ENCODE measurements around the gene LSM3. TPM values are rescaled to one million over a fixed set of nuclear protein-coding genes. Genes with fewer than 3 reads are reported as not detected.

The LSM3 gene
- total and polyA plus RNA-seq, 9 donors, result 7.9 to 18.6 (median 10.8) TPM

GRCh38 chr3:14236902-14237301 is 58.3 kb downstream of the LSM3 start:
- intact Hi-C loops (cut with DNase I), result no loop called here
- H3K27ac ChIP-seq, result no peak overlapping the region
- TF ChIP-seq EP300 (IDR thresholded peaks at IDR 0.05), result no peak
- no peak for TF ChIP-seq POLR2A (IDR thresholded peaks at IDR 0.05)
- no peak for TF ChIP-seq CTCF (IDR thresholded peaks at IDR 0.05)

GRCh38 chr3:14237457-14237856 is 58.8 kb downstream of the LSM3 start:
- Histone ChIP-seq H3K9me3 (no peaks in the 10 kb centered on the region), H3K27ac (no peak overlapping the region), H3K27me3 (no peaks in the 10 kb centered on the region), H3K36me3 (no peaks in the 10 kb centered on the region), H3K4me1 (ENCODE audit: insufficient read depth) (peaks cover 6% of the 10 kb centered on the region), H3K4me3 (no peak overlapping the region)
- 34 to 42% (median 38%) methylated on average over 6 of the region's 6 CpGs for WGBS, 3 donors
- TF ChIP-seq EP300 (IDR thresholded peaks at IDR 0.05), result no peak
- no peak for TF ChIP-seq POLR2A (IDR thresholded peaks at IDR 0.05)
- no peak for TF ChIP-seq CTCF (IDR thresholded peaks at IDR 0.05)
- peak in 1 of 5 donors; percentile 25 for DNase-seq
- intact Hi-C loops (cut with DNase I), result no loop called here

More at GRCh38 chr3:14236902-14237301, 58.3 kb downstream of the LSM3 start:
- no peaks in the 10 kb centered on the region for H3K9me3 ChIP-seq
- WGBS, 3 donors, result 43 to 56% (median 53%) methylated on average over 3 of the region's 3 CpGs
- H3K36me3 ChIP-seq, result no peaks in the 10 kb centered on the region
- H3K4me3 ChIP-seq, result no peak overlapping the region
- H3K27me3 ChIP-seq, result no peaks in the 10 kb centered on the region
- DNase-seq, result peak in 1 of 5 donors; percentile 18
- H3K4me1 ChIP-seq (ENCODE audit: insufficient read depth), result peaks cover 6% of the 10 kb centered on the region

- no peak for TF ChIP-seq CTCF (IDR thresholded peaks at IDR 0.05)
- no peak for TF ChIP-seq POLR2A (IDR thresholded peaks at IDR 0.05)
- TF ChIP-seq EP300 (IDR thresholded peaks at IDR 0.05), result no peak
- intact Hi-C loops (cut with DNase I), result no loop called here
- Histone ChIP-seq H3K27me3 (no peaks in the 10 kb centered on the region), H3K9me3 (no peaks in the 10 kb centered on the region), H3K4me3 (no peak overlapping the region), H3K4me1 (ENCODE audit: insufficient read depth) (peaks cover 12% of the 10 kb centered on the region), H3K27ac (no peak overlapping the region), H3K36me3 (no peaks in the 10 kb centered on the region)
- peak in 1 of 5 donors; percentile 8 for DNase-seq
- 94 to 99% (median 96%) methylated on average over 7 of the region's 7 CpGs for WGBS, 3 donors
Observed at GRCh38 chr3:14238356-14238755, 59.7 kb downstream of the LSM3 start.

- Histone ChIP-seq H3K9me3 (no peaks in the 10 kb centered on the region), H3K36me3 (no peaks in the 10 kb centered on the region), H3K4me3 (no peak overlapping the region), H3K27ac (no peak overlapping the region), H3K4me1 (ENCODE audit: insufficient read depth) (peaks cover 16% of the 10 kb centered on the region), H3K27me3 (no peaks in the 10 kb centered on the region)
- intact Hi-C loops (cut with DNase I), result no loop called here
- DNase-seq, result no peak
- TF ChIP-seq EP300 (IDR thresholded peaks at IDR 0.05) (no peak), POLR2A (IDR thresholded peaks at IDR 0.05) (no peak), CTCF (IDR thresholded peaks at IDR 0.05) (no peak)
Observed at GRCh38 chr3:14238930-14239329, 60.3 kb downstream of the LSM3 start.

GRCh38 chr3:14239940-14240339 is 61.3 kb downstream of the LSM3 start:
- intact Hi-C loops (cut with DNase I), result no loop called here
- Histone ChIP-seq H3K27ac (no peak overlapping the region), H3K4me1 (ENCODE audit: insufficient read depth) (peaks cover 16% of the 10 kb centered on the region), H3K4me3 (no peak overlapping the region), H3K27me3 (no peaks in the 10 kb centered on the region), H3K36me3 (no peaks in the 10 kb centered on the region), H3K9me3 (no peaks in the 10 kb centered on the region)
- no peak for DNase-seq
- TF ChIP-seq CTCF (IDR thresholded peaks at IDR 0.05) (no peak), POLR2A (IDR thresholded peaks at IDR 0.05) (no peak), EP300 (IDR thresholded peaks at IDR 0.05) (no peak)

Measured in ovary (tissue), 9 donors.